Mucosa of rectum (tissue), 2 donors: ENCODE data around the gene CERS5.
"Not testable (repeated sequence)": the region's sequence is repeated elsewhere in the genome, so short reads cannot be mapped to it uniquely, and the experiment has no call there.

ENCODE experiments used
- H3K27ac ChIP-seq, 2 donors: one replicate each; pipeline ENCODE4 v1.7.0; 2013; ENCODE audit warnings: inconsistent platforms in 2 of 2, low read depth in 2 of 2, low read length in 2 of 2
- H3K27me3 ChIP-seq, 2 donors: one replicate each; pipeline ENCODE4 v1.7.0; 2013; ENCODE audit warnings: low read length in 2 of 2; ENCODE audit not compliant: control insufficient read depth in 2 of 2, insufficient read depth in 2 of 2
- H3K36me3 ChIP-seq, 2 donors: one replicate each; pipeline ENCODE4 v1.7.0; 2013; ENCODE audit warnings: low read length in 2 of 2; ENCODE audit not compliant: control insufficient read depth in 2 of 2, insufficient read depth in 2 of 2
- H3K4me1 ChIP-seq, 2 donors: one replicate each; pipeline ENCODE4 v1.7.0; 2013; ENCODE audit warnings: low read length in 2 of 2, mild to moderate bottlenecking in 1 of 2; ENCODE audit not compliant: control insufficient read depth in 2 of 2, insufficient read depth in 2 of 2
- H3K4me3 ChIP-seq, 2 donors: one replicate each; pipeline ENCODE4 v1.7.0; 2013; ENCODE audit warnings: low read length in 2 of 2
- H3K9ac ChIP-seq, 2 donors: one replicate each; pipeline ENCODE4 v1.7.0; 2013; ENCODE audit warnings: low read length in 2 of 2, low read depth in 1 of 2, mild to moderate bottlenecking in 1 of 2
- H3K9me3 ChIP-seq, 2 donors: one replicate each; pipeline ENCODE4 v1.7.0; 2013; ENCODE audit warnings: low read length in 2 of 2; ENCODE audit not compliant: control insufficient read depth in 2 of 2
- donor health status: healthy.
- donor health status: Normal muscosa, but diverticular disease.

CERS5 gene

DNA sequence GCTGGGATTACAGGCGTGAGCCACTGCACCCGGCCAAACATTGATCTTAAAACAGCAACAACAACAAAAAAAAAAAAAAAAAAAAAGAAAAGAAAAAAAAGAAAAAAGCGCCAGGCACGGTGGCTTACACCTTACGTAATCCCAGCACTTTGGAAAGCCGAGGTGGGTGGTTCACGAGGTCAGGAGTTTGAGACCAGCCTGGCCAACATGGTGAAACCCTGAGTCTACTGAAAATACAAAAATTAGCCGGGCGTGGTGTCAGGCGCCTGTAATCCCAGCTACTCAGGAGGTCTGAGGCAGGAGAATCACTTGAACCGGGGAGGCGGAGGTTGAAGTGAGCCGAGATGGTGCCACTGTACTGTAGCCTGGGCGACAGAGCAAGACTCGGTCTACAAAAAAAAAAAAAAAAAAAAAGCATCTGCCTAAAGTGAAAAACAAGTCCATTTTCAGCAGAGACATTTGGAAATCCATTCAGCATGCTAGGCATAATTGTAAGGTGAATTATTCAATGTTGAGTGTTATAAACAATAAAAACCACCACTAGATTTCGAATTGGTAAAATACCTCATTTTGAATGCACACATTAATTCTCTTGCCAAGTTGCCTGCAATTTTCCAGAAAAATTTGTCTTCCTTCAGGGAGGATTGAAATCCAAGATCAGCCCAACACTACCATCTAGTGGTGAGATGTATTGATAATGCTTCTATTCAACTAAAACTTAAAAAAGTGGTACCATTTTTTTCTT is 8.0 kb upstream of the CERS5 start:
- H3K27ac ChIP-seq = no peak overlapping the region
- no peak overlapping the region for H3K9ac ChIP-seq
- no peaks in the 10 kb centered on the region for H3K4me1 ChIP-seq
- H3K27me3 ChIP-seq = no peaks in the 10 kb centered on the region
- H3K4me3 ChIP-seq = no peak overlapping the region
- peaks cover 28 to 29% of the 10 kb centered on the region in 2 donors for H3K36me3 ChIP-seq
- H3K9me3 ChIP-seq = no peaks in the 10 kb centered on the region

DNA sequence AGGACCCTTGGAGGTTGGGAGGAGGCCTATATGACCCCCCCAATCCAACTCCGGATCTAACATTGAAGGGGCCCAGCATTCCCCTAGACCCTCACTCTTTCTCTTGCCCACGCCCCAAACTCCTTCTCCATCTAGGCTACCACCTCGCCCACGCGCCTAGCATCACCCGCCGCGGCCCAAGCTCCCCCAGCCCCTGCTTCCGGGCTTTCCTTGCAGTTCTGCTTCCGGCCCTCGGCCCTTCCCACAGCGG is 445 bp downstream of the CERS5 start:
- Histone ChIP-seq H3K27ac (peak overlapping the region; percentile 78 to 85), H3K36me3 (no peaks in the 10 kb centered on the region), H3K9me3 (no peaks in the 10 kb centered on the region), H3K4me1 (peaks cover 7 to 9% of the 10 kb centered on the region in 2 donors), H3K4me3 (peak overlapping the region; percentile 79 to 86), H3K9ac (peak overlapping the region; percentile 70 to 84), H3K27me3 (no peaks in the 10 kb centered on the region)

DNA sequence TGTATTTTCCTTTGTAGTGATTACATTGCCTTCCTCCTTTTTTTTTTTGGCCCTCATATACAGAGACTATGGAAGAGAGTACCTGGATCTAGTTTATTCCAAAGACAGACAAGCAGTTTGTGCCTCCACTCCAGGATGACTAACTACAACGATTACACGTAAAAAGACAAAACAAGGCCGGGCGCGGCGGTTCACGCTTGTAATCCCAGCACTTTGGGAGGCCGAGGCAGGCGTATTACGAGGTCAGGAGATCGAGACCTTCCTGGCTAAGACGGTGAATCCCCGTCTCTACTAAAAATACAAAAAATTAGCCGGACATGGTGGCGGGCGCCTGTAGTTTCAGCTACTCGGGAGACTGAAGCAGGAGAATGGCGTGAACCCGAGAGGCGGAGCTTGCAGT is 2.2 kb downstream of the CERS5 start:
- H3K4me3 ChIP-seq = no peak overlapping the region
- peaks cover 7 to 9% of the 10 kb centered on the region in 2 donors for H3K4me1 ChIP-seq
- H3K9me3 ChIP-seq = no peaks in the 10 kb centered on the region
- H3K9ac ChIP-seq = no peak overlapping the region
- no peak overlapping the region for H3K27ac ChIP-seq
- no peaks in the 10 kb centered on the region for H3K27me3 ChIP-seq
- no peaks in the 10 kb centered on the region for H3K36me3 ChIP-seq

DNA sequence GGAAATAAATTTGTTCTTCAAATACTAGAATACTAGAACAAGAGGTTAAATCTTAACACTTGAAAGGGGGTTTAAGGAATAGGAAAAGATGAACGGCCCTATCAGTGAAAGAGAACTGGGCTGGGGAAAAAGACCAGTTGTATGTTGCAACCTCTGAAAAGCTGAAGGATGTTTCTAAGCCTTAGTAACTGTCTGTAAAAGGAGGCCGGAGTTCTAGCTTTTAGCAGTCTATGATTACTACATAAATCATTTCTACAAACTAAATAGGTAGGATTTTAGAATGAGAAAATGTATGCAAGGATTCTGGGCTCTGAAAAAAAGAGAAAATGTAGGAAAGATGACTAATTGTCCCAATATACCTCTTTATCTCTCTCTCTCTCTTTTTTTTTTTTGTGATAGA is 4.9 kb downstream of the CERS5 start:
- H3K9me3 ChIP-seq = no peaks in the 10 kb centered on the region
- H3K4me3 ChIP-seq = no peak overlapping the region
- no peaks in the 10 kb centered on the region for H3K27me3 ChIP-seq
- peaks cover 7 to 9% of the 10 kb centered on the region in 2 donors for H3K4me1 ChIP-seq
- H3K36me3 ChIP-seq = no peaks in the 10 kb centered on the region
- H3K9ac ChIP-seq = no peak overlapping the region
- no peak overlapping the region for H3K27ac ChIP-seq

DNA sequence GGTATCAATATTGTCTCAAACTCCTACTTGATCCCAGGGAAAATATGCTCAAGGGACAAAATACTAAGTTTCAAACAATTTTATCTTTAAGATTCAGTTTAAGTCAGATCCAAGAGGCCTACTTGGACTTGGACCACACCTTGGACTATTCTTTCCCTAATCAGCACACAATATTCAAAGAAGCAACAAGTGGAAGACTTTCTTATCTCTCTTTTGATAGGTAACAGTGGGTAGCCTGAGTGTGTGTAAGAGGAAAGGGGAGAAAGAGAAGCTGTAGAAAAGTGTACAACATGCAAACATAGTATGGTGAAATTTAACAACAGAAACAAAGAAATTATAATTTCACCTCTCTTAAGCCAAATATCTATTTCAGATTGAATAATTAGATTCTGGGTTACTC is 6.5 kb downstream of the CERS5 start:
- H3K9me3 ChIP-seq = no peaks in the 10 kb centered on the region
- peaks cover 0 to 4% of the 10 kb centered on the region in 2 donors for H3K4me1 ChIP-seq
- H3K4me3 ChIP-seq = no peak overlapping the region
- no peak overlapping the region for H3K9ac ChIP-seq
- no peaks in the 10 kb centered on the region for H3K27me3 ChIP-seq
- H3K36me3 ChIP-seq = no peaks in the 10 kb centered on the region
- H3K27ac ChIP-seq = no peak overlapping the region

DNA sequence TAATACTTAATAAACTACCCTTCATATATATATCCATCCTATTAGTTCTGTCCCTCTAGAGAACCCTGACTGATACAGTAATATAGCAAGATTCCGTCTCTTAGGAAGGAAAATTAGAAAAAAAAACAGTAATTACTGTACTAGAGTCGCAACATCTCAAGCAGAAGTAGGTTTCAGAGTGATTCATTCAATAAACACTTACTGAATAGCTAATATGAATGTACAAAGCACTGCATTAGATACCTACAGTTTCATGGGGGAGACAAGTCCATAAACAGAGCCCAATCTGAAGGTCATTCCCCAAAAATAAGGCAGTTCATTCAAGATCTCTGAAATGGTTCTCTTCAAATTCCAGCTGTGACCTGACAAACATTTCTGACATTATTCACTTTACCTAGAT is 9.9 kb downstream of the CERS5 start:
- H3K4me3 ChIP-seq = no peak overlapping the region
- H3K4me1 ChIP-seq = no peaks in the 10 kb centered on the region
- H3K9me3 ChIP-seq = no peaks in the 10 kb centered on the region
- H3K36me3 ChIP-seq = no peaks in the 10 kb centered on the region
- H3K9ac ChIP-seq = no peak overlapping the region
- no peaks in the 10 kb centered on the region for H3K27me3 ChIP-seq
- H3K27ac ChIP-seq = no peak overlapping the region

DNA sequence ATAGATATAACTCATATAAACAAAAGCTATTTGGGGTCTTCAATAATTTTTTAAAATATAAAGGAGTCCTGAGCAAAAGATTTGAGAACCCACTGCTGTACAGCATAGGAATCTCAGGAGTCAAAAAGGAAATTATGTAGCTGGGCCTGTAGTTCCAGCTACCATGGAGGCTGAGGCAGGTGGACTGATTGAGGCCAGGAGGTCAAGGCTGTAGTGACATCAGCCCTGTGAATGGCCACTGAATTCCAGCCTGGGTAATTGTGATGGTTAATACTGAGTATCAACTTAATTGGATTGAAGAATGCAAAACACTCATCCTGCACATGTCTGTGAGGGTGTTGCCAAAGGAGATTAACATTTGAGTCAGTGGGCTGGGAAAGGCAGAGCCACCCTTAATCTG is 10.5 kb downstream of the CERS5 start:
- Histone ChIP-seq H3K4me3 (no peak overlapping the region), H3K36me3 (no peaks in the 10 kb centered on the region), H3K9ac (no peak overlapping the region), H3K9me3 (no peaks in the 10 kb centered on the region), H3K4me1 (no peaks in the 10 kb centered on the region), H3K27ac (no peak overlapping the region), H3K27me3 (no peaks in the 10 kb centered on the region)

DNA sequence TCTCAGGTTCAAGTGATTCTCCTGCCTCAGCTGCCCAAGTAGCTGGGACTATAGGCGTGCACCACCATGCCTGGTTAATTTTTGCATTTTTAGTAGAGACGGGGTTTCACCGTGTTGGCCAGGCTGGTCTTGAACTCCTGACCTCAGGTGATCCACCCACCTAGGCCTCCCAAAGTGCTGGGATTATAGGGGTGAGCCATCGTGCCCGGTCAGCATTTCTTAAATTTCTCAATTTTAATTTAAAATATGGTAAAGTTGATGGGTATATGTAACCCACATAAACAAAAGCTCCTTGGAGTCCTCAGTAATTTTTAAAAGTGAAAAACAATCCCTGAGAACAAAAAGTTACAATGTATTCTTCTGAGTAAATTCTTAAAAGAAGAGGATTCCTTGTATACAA is 12.2 kb downstream of the CERS5 start:
- H3K27me3 ChIP-seq, H3K36me3 ChIP-seq, H3K27ac ChIP-seq, H3K9ac ChIP-seq, H3K9me3 ChIP-seq, H3K4me3 ChIP-seq, H3K4me1 ChIP-seq: not testable (repeated sequence)

DNA sequence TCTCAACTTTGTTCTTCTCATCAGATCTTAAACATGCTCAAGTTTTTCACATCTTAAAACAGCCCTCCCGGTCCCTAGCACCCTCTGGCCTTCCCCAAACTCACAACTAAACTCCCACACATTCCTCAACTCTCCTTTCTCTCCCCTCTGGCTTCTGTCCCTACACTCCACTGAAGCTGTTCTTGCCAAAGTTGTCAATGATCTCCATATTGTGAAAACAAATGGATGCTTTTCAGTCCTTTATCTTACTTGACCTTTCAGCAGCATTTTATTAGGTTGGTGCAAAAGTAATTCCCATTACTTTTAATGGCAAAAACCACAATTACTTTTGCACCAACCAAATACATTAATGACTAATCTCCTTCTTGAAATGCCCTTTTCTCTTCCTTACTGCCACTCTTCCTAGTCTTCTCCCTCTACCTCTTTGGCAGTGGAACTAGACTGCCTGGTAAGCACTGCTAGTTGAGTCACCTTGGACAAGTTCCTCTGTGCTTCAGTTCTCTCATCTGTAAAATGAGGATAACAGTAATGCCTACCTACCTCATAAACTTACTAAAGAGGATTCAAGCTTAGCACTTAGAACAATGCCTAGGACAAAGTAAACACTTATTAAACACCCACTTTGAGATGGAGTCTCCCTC is 16.0 kb downstream of the CERS5 start:
- H3K4me1 ChIP-seq = no peaks in the 10 kb centered on the region
- no peak overlapping the region for H3K27ac ChIP-seq
- H3K4me3 ChIP-seq = no peak overlapping the region
- no peak overlapping the region for H3K9ac ChIP-seq
- H3K9me3 ChIP-seq = no peaks in the 10 kb centered on the region
- no peaks in the 10 kb centered on the region for H3K36me3 ChIP-seq
- H3K27me3 ChIP-seq = no peaks in the 10 kb centered on the region

DNA sequence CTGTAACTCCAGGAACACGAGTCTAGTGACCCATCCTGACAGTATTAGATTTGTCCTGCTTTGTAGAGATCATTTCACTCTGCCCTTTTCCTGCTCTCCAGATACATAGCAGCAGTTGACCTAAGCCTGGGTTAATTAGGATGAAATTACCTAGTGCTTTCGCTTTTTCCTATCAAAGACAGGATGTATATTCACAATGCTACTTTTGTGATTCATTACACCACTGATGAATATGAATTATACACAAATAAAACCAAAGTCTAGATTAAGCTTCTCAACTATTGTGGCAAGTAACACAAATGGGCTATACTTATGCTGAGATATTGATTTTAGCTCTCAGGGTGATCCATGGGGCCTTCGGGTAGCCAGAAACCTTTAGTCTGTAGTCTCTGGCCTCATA is 17.9 kb downstream of the CERS5 start:
- Histone ChIP-seq H3K27me3 (no peaks in the 10 kb centered on the region), H3K4me3 (no peak overlapping the region), H3K36me3 (no peaks in the 10 kb centered on the region), H3K9me3 (no peaks in the 10 kb centered on the region), H3K9ac (no peak overlapping the region), H3K4me1 (no peaks in the 10 kb centered on the region), H3K27ac (no peak overlapping the region)
